Measurements from ENCODE around the gene TUT4. TPM values are rescaled to one million over a fixed set of nuclear protein-coding genes. Genes with fewer than 3 reads are reported as not detected.

TUT4 gene
- polyA plus RNA-seq, 3 donors: 4.3 to 24.2 (median 7.6) TPM

DNA sequence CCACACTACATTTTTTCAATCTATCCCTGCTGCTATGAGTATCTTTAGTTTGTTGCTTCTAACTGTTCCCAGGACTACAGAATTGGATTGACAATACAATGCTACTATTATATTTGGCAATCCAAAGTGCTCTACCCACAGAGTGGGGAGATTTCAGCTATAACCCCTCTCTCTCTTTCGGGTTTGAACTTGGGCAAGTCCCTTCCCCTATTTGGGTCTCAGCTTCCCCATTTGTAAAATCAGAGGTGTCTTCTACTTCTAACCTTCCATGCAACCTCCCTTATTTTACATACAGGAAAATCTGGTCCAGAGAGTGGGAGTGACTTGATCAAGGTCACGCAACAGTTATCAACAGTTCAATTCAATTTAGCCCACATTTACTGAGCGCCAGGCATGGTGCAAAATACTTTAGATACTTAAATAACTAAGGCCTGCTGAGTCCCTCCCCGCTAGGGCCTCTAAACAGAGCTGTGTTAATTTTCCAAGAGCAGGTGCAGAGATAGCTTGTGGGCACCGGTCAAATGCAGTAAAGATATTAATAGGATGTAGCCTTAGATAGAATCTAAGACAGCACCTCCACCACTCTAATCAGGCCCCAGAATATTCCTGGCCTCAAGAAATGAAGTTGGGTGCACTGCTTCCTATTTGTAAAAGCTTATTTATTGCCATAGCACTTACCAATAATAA lies 39.9 kb upstream of the TUT4 start:
- no peaks in the 10 kb centered on the region for H3K9me3 ChIP-seq (replicated peaks in 1 of 2; ENCODE audit: control insufficient read depth in 1 of 2, insufficient read depth in 1 of 2, low read length in 2 of 2)
- no peak overlapping the region for H3K4me2 ChIP-seq (replicated peaks; ENCODE audit: extremely low read depth, low read length, poor library complexity, severe bottlenecking)
- peaks cover 1 to 2% (median 2%) of the 10 kb centered on the region in 3 donors for H3K27me3 Mint-ChIP-seq (ENCODE audit: low read depth in 3 of 3)
- H3K4me1 Mint-ChIP-seq: peaks cover 26% of the 10 kb centered on the region
- H3K36me3 Mint-ChIP-seq: no peaks in the 10 kb centered on the region
- peak in 2 of 3 donors; percentile 8 to 37 for DNase-seq
- no CpG with 5 or more reads among the region's 5 CpGs for WGBS (ENCODE audit: insufficient coverage)
- H2AFZ ChIP-seq (ENCODE audit: insufficient read depth, low read depth, low read length, poor library complexity, severe bottlenecking): no peak overlapping the region
- H3K27ac Mint-ChIP-seq: peak overlapping the region in 2 of 7 donors; percentile 53 to 69
- no peak overlapping the region for H3K9ac ChIP-seq (ENCODE audit: insufficient read depth, low read length, poor library complexity, severe bottlenecking)
- peaks cover 20% of the 10 kb centered on the region in 2 donors for H3K4me1 ChIP-seq (ENCODE audit: control insufficient read depth in 1 of 2, insufficient read depth in 2 of 2, low read length in 2 of 2)
- H3K79me2 ChIP-seq (ENCODE audit: insufficient read depth, low read length): no peaks in the 10 kb centered on the region
- peaks cover 0 to 2% (median 0%) of the 10 kb centered on the region in 7 donors for H3K9me3 Mint-ChIP-seq
- H4K20me1 ChIP-seq (ENCODE audit: insufficient read depth, low read length): no peaks in the 10 kb centered on the region
- no peak overlapping the region for H3K27ac ChIP-seq (ENCODE audit: low read depth in 1 of 2, low read length in 2 of 2)
- H3K4me3 ChIP-seq (replicated peaks in 1 of 3; ENCODE audit: low read depth in 2 of 3, low read length in 3 of 3): no peak overlapping the region
- H3K27me3 ChIP-seq (ENCODE audit: control insufficient read depth in 2 of 2, insufficient read depth in 2 of 2, low read length in 2 of 2): peaks cover 2 to 3% of the 10 kb centered on the region in 2 donors
- no peaks in the 10 kb centered on the region for H3K36me3 ChIP-seq (replicated peaks in 1 of 2; ENCODE audit: control insufficient read depth in 1 of 2, insufficient read depth in 2 of 2, low read length in 2 of 2)
- TF ChIP-seq, protein P1, sequence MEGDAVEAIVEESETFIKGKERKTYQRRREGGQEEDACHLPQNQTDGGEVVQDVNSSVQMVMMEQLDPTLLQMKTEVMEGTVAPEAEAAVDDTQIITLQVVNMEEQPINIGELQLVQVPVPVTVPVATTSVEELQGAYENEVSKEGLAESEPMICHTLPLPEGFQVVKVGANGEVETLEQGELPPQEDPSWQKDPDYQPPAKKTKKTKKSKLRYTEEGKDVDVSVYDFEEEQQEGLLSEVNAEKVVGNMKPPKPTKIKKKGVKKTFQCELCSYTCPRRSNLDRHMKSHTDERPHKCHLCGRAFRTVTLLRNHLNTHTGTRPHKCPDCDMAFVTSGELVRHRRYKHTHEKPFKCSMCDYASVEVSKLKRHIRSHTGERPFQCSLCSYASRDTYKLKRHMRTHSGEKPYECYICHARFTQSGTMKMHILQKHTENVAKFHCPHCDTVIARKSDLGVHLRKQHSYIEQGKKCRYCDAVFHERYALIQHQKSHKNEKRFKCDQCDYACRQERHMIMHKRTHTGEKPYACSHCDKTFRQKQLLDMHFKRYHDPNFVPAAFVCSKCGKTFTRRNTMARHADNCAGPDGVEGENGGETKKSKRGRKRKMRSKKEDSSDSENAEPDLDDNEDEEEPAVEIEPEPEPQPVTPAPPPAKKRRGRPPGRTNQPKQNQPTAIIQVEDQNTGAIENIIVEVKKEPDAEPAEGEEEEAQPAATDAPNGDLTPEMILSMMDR (IDR thresholded peaks at IDR 0.05): no peak
- no peak overlapping the region for H3K4me3 Mint-ChIP-seq
- intact Hi-C loops (cut with micrococcal nuclease): no loop called here

- H3K27ac Mint-ChIP-seq: peak overlapping the region in 2 of 7 donors; percentile 25 to 46
Measured at GRCh38 chr1:52590266-52590665, 37.4 kb upstream of the TUT4 start.

More at GRCh38 chr1:52590266-52590665, 37.4 kb upstream of the TUT4 start:
- Histone ChIP-seq H3K27me3 (ENCODE audit: control insufficient read depth in 2 of 2, insufficient read depth in 2 of 2, low read length in 2 of 2) (peaks cover 0 to 2% of the 10 kb centered on the region in 2 donors), H4K20me1 (ENCODE audit: insufficient read depth, low read length) (no peaks in the 10 kb centered on the region), H3K36me3 (replicated peaks in 1 of 2; ENCODE audit: control insufficient read depth in 1 of 2, insufficient read depth in 2 of 2, low read length in 2 of 2) (no peaks in the 10 kb centered on the region), H3K9ac (ENCODE audit: insufficient read depth, low read length, poor library complexity, severe bottlenecking) (no peak overlapping the region), H3K79me2 (ENCODE audit: insufficient read depth, low read length) (no peaks in the 10 kb centered on the region), H3K27ac (ENCODE audit: low read depth in 1 of 2, low read length in 2 of 2) (no peak overlapping the region), H3K4me3 (replicated peaks in 1 of 3; ENCODE audit: low read depth in 2 of 3, low read length in 3 of 3) (no peak overlapping the region), H2AFZ (ENCODE audit: insufficient read depth, low read depth, low read length, poor library complexity, severe bottlenecking) (no peak overlapping the region), H3K9me3 (replicated peaks in 1 of 2; ENCODE audit: control insufficient read depth in 1 of 2, insufficient read depth in 1 of 2, low read length in 2 of 2) (no peaks in the 10 kb centered on the region), H3K4me1 (ENCODE audit: control insufficient read depth in 1 of 2, insufficient read depth in 2 of 2, low read length in 2 of 2) (peaks cover 24 to 25% of the 10 kb centered on the region in 2 donors), H3K4me2 (replicated peaks; ENCODE audit: extremely low read depth, low read length, poor library complexity, severe bottlenecking) (no peak overlapping the region)
- Mint-ChIP-seq H3K9me3 (peaks cover 0 to 2% (median 0%) of the 10 kb centered on the region in 7 donors), H3K36me3 (no peaks in the 10 kb centered on the region), H3K27me3 (ENCODE audit: low read depth in 3 of 3) (peaks cover 1 to 5% (median 2%) of the 10 kb centered on the region in 3 donors), H3K4me3 (no peak overlapping the region), H3K4me1 (peaks cover 36% of the 10 kb centered on the region)
- no peak for DNase-seq
- TF ChIP-seq, protein P1 (IDR thresholded peaks at IDR 0.05): no peak
- WGBS (ENCODE audit: insufficient coverage): 49% methylated on average over 3 of the region's 6 CpGs
- intact Hi-C loops (cut with micrococcal nuclease): no loop called here

All from CD14-positive monocyte (primary cell).